ENCODE data around the gene MAPK6. TPM values are rescaled to one million over a fixed set of nuclear protein-coding genes. Genes with fewer than 3 reads are reported as not detected.

Gene MAPK6
- total and polyA plus RNA-seq, 2 of the 8 experiments (the other 6 are each of a cell fraction or from before 2014, with no cell fraction given) = 22.6 to 108 TPM

DNA sequence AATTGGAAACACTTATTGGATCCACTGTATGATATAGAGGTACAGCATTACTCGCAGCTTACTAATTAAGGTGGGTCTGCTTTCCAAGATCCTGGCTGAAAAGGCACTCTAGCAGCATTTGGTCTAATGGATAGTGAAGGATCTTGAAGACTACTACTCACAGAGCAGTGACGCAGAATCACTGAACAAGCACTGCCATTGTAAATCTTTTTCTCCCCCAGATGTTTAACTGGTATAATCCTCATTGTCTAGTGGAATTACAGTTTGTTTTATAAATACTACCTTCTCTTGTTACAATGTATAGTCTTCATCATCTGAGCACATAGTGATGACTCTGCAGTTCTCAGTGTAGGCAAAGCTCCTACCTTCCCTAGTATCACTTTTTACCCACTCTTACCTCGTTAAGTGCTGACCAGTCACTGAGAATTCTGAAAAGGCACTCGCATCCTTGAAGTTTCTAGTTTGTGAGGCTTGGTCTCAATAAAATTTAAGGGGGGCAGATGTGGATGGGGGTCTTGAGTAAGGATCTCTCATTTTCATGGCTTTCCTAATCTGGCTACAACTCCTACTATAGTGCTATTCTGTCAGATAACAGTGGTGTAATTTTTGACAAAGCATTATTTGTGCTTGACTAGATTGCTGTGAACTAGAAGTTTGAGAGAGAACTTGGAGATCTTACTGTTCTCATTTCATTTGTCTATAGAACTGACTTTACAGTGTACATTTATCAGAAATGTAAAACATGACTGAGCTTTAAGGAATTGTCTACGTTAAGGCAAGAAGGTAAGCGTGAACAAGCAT lies 23.2 kb downstream of the MAPK6 start:
- POLR2A ChIA-PET (ENCODE audit: partially characterized antibody) = no interaction called here

More for the DNA sequence above, 23.2 kb downstream of the MAPK6 start:
- no peak overlapping the region for H2AFZ ChIP-seq (ENCODE audit: low read length)
- H4K91ac ChIP-seq (replicated peaks; ENCODE audit: insufficient read length, low read length) = no peak overlapping the region
- peaks cover 11 to 18% of the 10 kb centered on the region in 2 experiments for H4K20me1 ChIP-seq (replicated peaks in 1 of 2; ENCODE audit: control insufficient read depth in 1 of 2, insufficient read depth in 2 of 2, low read length in 2 of 2)
- H3K4me1 ChIP-seq (replicated peaks in 1 of 4; ENCODE audit: control insufficient read depth in 3 of 4, insufficient read depth in 4 of 4, low read length in 3 of 4) = peaks cover 0 to 10% (median 7%) of the 10 kb centered on the region in 4 experiments; a peak in 5 of 7 replicates
- H3K27me3 ChIP-seq (replicated peaks in 1 of 4; ENCODE audit: control insufficient read depth in 3 of 4, extremely low read depth in 1 of 4, insufficient read depth in 3 of 4, low read length in 3 of 4) = no peaks in the 10 kb centered on the region
- H2BK120ac ChIP-seq (replicated peaks; ENCODE audit: low read depth, low read length) = no peak overlapping the region
- CTCF ChIA-PET (ENCODE audit: partially characterized antibody) = interaction anchor here (0.6 to 4.7 kb wide), 4 partner anchors 13 to 37 kb away, joined by 3 to 15 read pairs (median 6); no protein-coding TSS in a partner anchor
- 86% methylated on average over 6 of the region's 6 CpGs; no CpG with 5 or more reads in 1 of the 2 experiments for WGBS, 2 experiments (ENCODE audit: extremely low coverage in 1 of 2, insufficient coverage in 1 of 2, insufficient read length in 1 of 2, insufficient replicate concordance in 2 of 2, low coverage in 1 of 2, low lambda C conversion rate in 2 of 2, missing lambda C conversion rate in 1 of 2)
- no peak overlapping the region for H3K4me3 ChIP-seq (ENCODE audit: extremely low read depth in 1 of 4, insufficient read depth in 2 of 4, low read depth in 3 of 4, low read length in 4 of 4)
- TF ChIP-seq MAFK (IDR thresholded peaks at IDR 0.05; ENCODE audit: low read depth, low read length) (peak; percentile 77), SP2 (IDR thresholded peaks at IDR 0.05; ENCODE audit: low read length) (no peak), CTBP2 (IDR thresholded peaks at IDR 0.05; ENCODE audit: borderline replicate concordance, insufficient read depth, insufficient read length, low read length) (no peak)
- FAIRE-seq = no peak
- no peak overlapping the region for H3K14ac ChIP-seq (ENCODE audit: insufficient read length)
- H3K9me3 ChIP-seq (ENCODE audit: insufficient read depth in 2 of 2, low read depth in 1 of 2, low read length in 1 of 2) = no peaks in the 10 kb centered on the region
- no peak overlapping the region for H3K4me2 ChIP-seq (ENCODE audit: insufficient read depth in 1 of 2, low read depth in 2 of 2, low read length in 2 of 2)
- H2BK5ac ChIP-seq (ENCODE audit: low read depth, low read length) = no peak overlapping the region
- no peak overlapping the region for H2BK12ac ChIP-seq (ENCODE audit: low read depth, low read length)
- no peak overlapping the region for H4K5ac ChIP-seq (ENCODE audit: insufficient read length, low read depth, low read length)
- no peak overlapping the region for H2AK5ac ChIP-seq (ENCODE audit: low read depth, low read length)
- H3K36me3 ChIP-seq (ENCODE audit: control insufficient read depth in 2 of 4, insufficient read depth in 4 of 4, low read length in 3 of 4) = peaks cover 0 to 7% (median under 1%) of the 10 kb centered on the region in 4 experiments; a peak in 1 of 8 replicates
- no peaks in the 10 kb centered on the region; the same call in 1 of the 2 replicates for H3K79me1 ChIP-seq (ENCODE audit: low read depth, low read length)
- H3K23me2 ChIP-seq (ENCODE audit: low read depth, low read length) = no peaks in the 10 kb centered on the region
- no peak overlapping the region for H2BK15ac ChIP-seq (ENCODE audit: low read length)
- H3K79me2 ChIP-seq (ENCODE audit: control insufficient read depth in 1 of 2, insufficient read depth in 2 of 2, low read length in 2 of 2) = peaks cover 12 to 95% of the 10 kb centered on the region in 2 experiments
- no peak overlapping the region for H2BK20ac ChIP-seq (ENCODE audit: low read length)
- no peak for DNase-seq (ENCODE audit: low read depth in 1 of 2, low spot score in 2 of 2)
- no peak overlapping the region for H3K18ac ChIP-seq (ENCODE audit: extremely low read depth, low read length)
- no peak overlapping the region for H3K56ac ChIP-seq (replicated peaks; ENCODE audit: insufficient read length, low read depth, low read length)
- H3K23ac ChIP-seq (ENCODE audit: insufficient read length) = no peak overlapping the region
- no peak overlapping the region for H3K27ac ChIP-seq (ENCODE audit: low read depth, low read length)
- no peak overlapping the region for H4K8ac ChIP-seq (ENCODE audit: extremely low read depth, insufficient read depth, low read length)
- no peak overlapping the region for H3K9ac ChIP-seq (replicated peaks in 1 of 4; ENCODE audit: extremely low read depth in 1 of 4, low read depth in 3 of 4, low read length in 3 of 4)
- H3K4ac ChIP-seq (replicated peaks; ENCODE audit: insufficient read length, low read depth, low read length) = no peak overlapping the region

All from H1 (cell line).